ENCODE results near the gene LINC00237. TPM values are rescaled to one million over a fixed set of nuclear protein-coding genes. Genes with fewer than 3 reads are reported as not detected.

The LINC00237 gene
- total RNA-seq, 2 donors from 2014 or later: not detected

GRCh38 chr20:21126581-21126870 is 20.4 kb upstream of the LINC00237 start:
- Histone ChIP-seq H3K27ac (peak overlapping the region in 3 of 4 donors; percentile 77 to 80 (median 79)), H3K27me3 (no peaks in the 10 kb centered on the region)

GRCh38 chr20:21125849-21126580 is 19.9 kb upstream of the LINC00237 start, which contains the start of gene KIZ:
Gene KIZ, plus strand, starts transcription at chr20:21126082. Its CDS starts 34 bp downstream, at chr20:21126116.
- intact Hi-C loops (cut with DNase I): no loop called here
- H3K27ac ChIP-seq: peak within 1 kb of the TSS; percentile 32 to 80 (median 78)
- peak within 1 kb of the TSS; percentile 97 for H3K4me3 ChIP-seq
- H3K4me1 ChIP-seq: peaks cover 19% of the 10 kb centered on the region
- ATAC-seq (peak; percentile 97), DNase-seq (peak; percentile 94 to 98 (median 97))
- no peaks in the 10 kb centered on the region for H3K9me3 ChIP-seq
- H3K36me3 ChIP-seq (replicated peaks in 1 of 2; ENCODE audit: insufficient read depth in 1 of 2, low read depth in 2 of 2): no peaks in the 10 kb centered on the region
- TF ChIP-seq POLR2A (IDR thresholded peaks at IDR 0.05): peak; percentile 77 to 87 (median 87)
- TF ChIP-seq CTCF (IDR thresholded peaks at IDR 0.05): peak; percentile 8 to 77 (median 52)
- no peaks in the 10 kb centered on the region for H3K27me3 ChIP-seq
- 0 to 1% methylated on average over 14 to 63 of the region's 66 CpGs for WGBS, 2 donors

More at GRCh38 chr20:21126581-21126870, 20.4 kb upstream of the LINC00237 start:
- Histone ChIP-seq H3K36me3 (replicated peaks in 1 of 2; ENCODE audit: insufficient read depth in 1 of 2, low read depth in 2 of 2) (no peaks in the 10 kb centered on the region), H3K9me3 (no peaks in the 10 kb centered on the region), H3K4me1 (peaks cover 19% of the 10 kb centered on the region), H3K4me3 (peak overlapping the region; percentile 97)
- TF ChIP-seq CTCF (IDR thresholded peaks at IDR 0.05): no peak
- TF ChIP-seq POLR2A (IDR thresholded peaks at IDR 0.05): no peak
- WGBS, 2 donors: 4% methylated on average over 8 of the region's 8 CpGs
- DNase-seq (no peak), ATAC-seq (no peak)
- intact Hi-C loops (cut with DNase I): no loop called here

DNA sequence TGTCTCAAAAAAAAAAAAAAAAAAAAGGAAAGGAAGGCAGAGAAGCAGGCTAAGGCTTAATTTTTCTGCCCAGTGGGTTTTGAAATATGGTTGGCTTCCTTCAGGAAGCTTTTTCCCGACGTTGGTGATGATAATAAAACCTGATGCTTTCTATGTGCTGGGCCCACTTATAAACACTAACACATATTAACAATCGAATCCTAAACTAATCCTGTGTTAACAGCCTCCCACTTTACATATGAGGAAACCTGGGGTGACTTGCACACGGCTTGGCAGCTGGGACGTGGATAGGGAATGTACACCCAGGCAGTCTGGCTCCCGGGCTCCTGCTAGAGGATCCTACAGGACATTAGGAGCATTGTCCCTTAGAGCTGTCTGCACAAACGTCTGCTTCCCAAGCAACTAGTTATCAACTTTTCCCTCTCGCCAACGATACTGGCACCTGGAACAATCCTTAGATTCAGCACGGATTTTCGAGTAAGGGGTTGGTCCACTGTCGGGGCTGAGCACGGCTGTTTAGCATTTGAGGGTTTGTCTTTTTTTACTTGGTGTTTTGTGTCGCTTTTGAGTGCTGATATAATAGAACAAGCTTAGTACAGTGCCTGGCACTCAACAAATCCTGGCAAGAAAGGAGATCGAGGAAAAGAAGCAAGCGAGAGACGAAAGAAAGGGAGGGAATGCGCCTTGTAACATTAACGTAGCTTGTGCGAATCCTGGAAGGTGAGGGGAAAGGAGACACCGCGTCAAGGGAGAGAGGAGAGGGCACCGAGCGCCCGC is 19.1 kb upstream of the LINC00237 start:
- peak overlapping the region; percentile 32 to 80 (median 73) for H3K27ac ChIP-seq
- DNase-seq (peak; percentile 53 to 64 (median 57)), ATAC-seq (peak; percentile 57)
- H3K36me3 ChIP-seq (replicated peaks in 1 of 2; ENCODE audit: insufficient read depth in 1 of 2, low read depth in 2 of 2): no peaks in the 10 kb centered on the region
- H3K27me3 ChIP-seq: no peaks in the 10 kb centered on the region
- no peaks in the 10 kb centered on the region for H3K9me3 ChIP-seq
- intact Hi-C loops (cut with DNase I): no loop called here
- TF ChIP-seq CTCF (IDR thresholded peaks at IDR 0.05) (peak in 1 of 7 experiments; percentile 30), POLR2A (IDR thresholded peaks at IDR 0.05) (peak in 1 of 3 donors; percentile 67)
- peaks cover 19% of the 10 kb centered on the region for H3K4me1 ChIP-seq
- peak overlapping the region in 1 of 2 donors; percentile 22 for H3K4me3 ChIP-seq
- 1 to 2% methylated on average over 24 to 25 of the region's 25 CpGs for WGBS, 2 donors

- TF ChIP-seq CTCF (IDR thresholded peaks at IDR 0.05) (no peak), POLR2A (IDR thresholded peaks at IDR 0.05) (no peak)
- H3K27ac ChIP-seq: no peak overlapping the region
- no peaks in the 10 kb centered on the region for H3K27me3 ChIP-seq
- no peaks in the 10 kb centered on the region for H3K9me3 ChIP-seq
- DNase-seq: no peak
- 84 to 94% methylated on average over 3 of the region's 3 CpGs for WGBS, 2 donors
- H3K4me3 ChIP-seq: no peak overlapping the region
- ATAC-seq: no peak
- peaks cover 19% of the 10 kb centered on the region for H3K4me1 ChIP-seq
- intact Hi-C loops (cut with DNase I): no loop called here
- no peaks in the 10 kb centered on the region for H3K36me3 ChIP-seq (replicated peaks in 1 of 2; ENCODE audit: insufficient read depth in 1 of 2, low read depth in 2 of 2)
Observed at GRCh38 chr20:21124190-21124589, 18.0 kb upstream of the LINC00237 start.
